ENCODE measurements around the gene ATG101. TPM values are rescaled to one million over a fixed set of nuclear protein-coding genes. Genes with fewer than 3 reads are reported as not detected.
A peak's percentile ranks its signal among the peaks of the same experiment; 100 is the strongest.

The ATG101 gene
- polyA plus RNA-seq, 1 of the 3 experiments (the other 2 are of a cell fraction): 160 TPM

- Histone ChIP-seq H3K4me3 (ENCODE audit: low read depth in 2 of 2, low read length in 1 of 2) (no peak overlapping the region), H4K20me1 (ENCODE audit: insufficient read depth) (no peaks in the 10 kb centered on the region), H3K36me3 (replicated peaks in 1 of 2; ENCODE audit: control insufficient read depth in 1 of 2, insufficient read depth in 2 of 2, low read length in 1 of 2) (no peaks in the 10 kb centered on the region), H3K79me2 (ENCODE audit: insufficient read depth) (no peaks in the 10 kb centered on the region), H3K9me3 (no peaks in the 10 kb centered on the region), H3K4me1 (ENCODE audit: control insufficient read depth in 1 of 2, insufficient read depth in 2 of 2, low read depth in 1 of 2, low read length in 1 of 2) (peaks cover 0 to 2% of the 10 kb centered on the region in 2 experiments; a peak in 1 of 4 replicates), H3F3A (replicated peaks; ENCODE audit: insufficient read depth) (no peaks in the 10 kb centered on the region), H3K4me2 (no peak overlapping the region), H3K27me3 (ENCODE audit: insufficient read depth) (peaks cover 30% of the 10 kb centered on the region), H3K9me2 (no peaks in the 10 kb centered on the region), H2AFZ (ENCODE audit: low read depth) (no peak overlapping the region), H3K9ac (no peak overlapping the region), H3K27ac (ENCODE audit: low read depth in 2 of 2, low read length in 1 of 2) (no peak overlapping the region)
- TF ChIP-seq FOXJ3 (CRISPR knock-in tag; IDR thresholded peaks at IDR 0.05) (no peak), MXI1 (IDR thresholded peaks at IDR 0.05; ENCODE audit: low read depth, low read length) (no peak), JUND (IDR thresholded peaks at IDR 0.05) (no peak), IRF3 (IDR thresholded peaks at IDR 0.05; ENCODE audit: low read depth, low read length) (no peak), TCF12 (IDR thresholded peaks at IDR 0.05) (no peak), YY1 (IDR thresholded peaks at IDR 0.05; ENCODE audit: low read depth) (no peak), MAX (IDR thresholded peaks at IDR 0.05; ENCODE audit: low read depth) (no peak), CHD2 (IDR thresholded peaks at IDR 0.05; ENCODE audit: low read length, partially characterized antibody) (no peak), RFX5 (IDR thresholded peaks at IDR 0.05; ENCODE audit: low read length) (no peak), SMC3 (IDR thresholded peaks at IDR 0.05; ENCODE audit: low read depth, low read length) (no peak), EP300 (IDR thresholded peaks at IDR 0.05; ENCODE audit: borderline replicate concordance in 1 of 2, low read depth in 1 of 2, low read length in 1 of 2) (no peak), GATA2 (CRISPR knock-in tag; IDR thresholded peaks at IDR 0.05) (no peak), MEF2A (IDR thresholded peaks at IDR 0.05; ENCODE audit: borderline replicate concordance, low read depth) (no peak), TAF1 (IDR thresholded peaks at IDR 0.05; ENCODE audit: borderline replicate concordance, low read depth, low read length) (no peak), ELF1 (IDR thresholded peaks at IDR 0.05) (no peak), USF1 (IDR thresholded peaks at IDR 0.05; ENCODE audit: borderline replicate concordance, low read depth) (no peak), NRF1 (IDR thresholded peaks at IDR 0.05; ENCODE audit: low read depth, low read length) (no peak)
- DNase-seq: peak; percentile 14
- 67% methylated on average over 14 of the region's 20 CpGs for WGBS (ENCODE audit: low lambda C conversion rate)
- CTCF ChIA-PET: interaction anchor here (1.2 to 24.8 kb wide), 5 partner anchors 18 to 95 kb away, joined by 3 to 949 read pairs (median 4); partner anchors contain the start of gene ATG101
- POLR2A ChIA-PET: no interaction called here
Observed at GRCh38 chr12:52087961-52088820, 18.4 kb downstream of the ATG101 start.

Data from SK-N-SH (cell line).